GM18868 (cell line): Measurements from ENCODE around the gene IPCEF1.
A peak's percentile ranks its signal among the peaks of the same experiment; 100 is the strongest.
"Not testable (repeated sequence)": the region's sequence is repeated elsewhere in the genome, so short reads cannot be mapped to it uniquely, and the experiment has no call there.

Experiments
- ATAC-seq: cut with Tn5 transposase; IDR thresholded peaks from one replicate; pipeline ENCODE4 v1.9.1; 2021; ENCODE audit warnings: mild to moderate bottlenecking, moderate library complexity; ENCODE audit not compliant: unreplicated experiment

The IPCEF1 gene

DNA sequence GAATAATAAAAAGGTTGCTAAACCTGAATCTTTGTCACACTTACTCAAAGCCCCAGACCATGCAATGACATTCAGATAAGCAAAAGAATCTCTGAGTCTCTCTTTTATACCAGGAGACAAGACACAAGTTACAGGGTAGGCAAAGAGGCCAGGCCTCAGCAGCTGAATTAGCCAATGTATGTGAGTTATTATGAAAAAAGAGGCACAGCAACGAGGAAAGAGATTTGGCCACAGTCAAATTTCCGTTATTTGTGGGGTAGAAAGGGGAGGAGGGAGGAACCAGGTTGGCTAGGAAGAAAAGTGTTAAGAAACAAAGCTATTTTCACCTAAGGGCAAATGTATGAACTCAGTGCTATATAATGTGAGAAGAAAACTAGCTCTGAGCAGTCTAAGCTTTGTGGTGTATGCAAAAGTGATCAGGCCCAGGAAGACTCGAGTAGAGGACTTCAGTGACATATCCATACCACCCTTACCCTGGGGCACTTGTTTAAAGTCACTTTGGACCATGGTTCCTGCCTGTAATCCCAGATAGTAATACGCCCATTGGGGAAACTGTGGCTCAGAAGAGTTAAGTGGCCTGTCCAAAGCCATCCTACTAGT lies 19.1 kb downstream of the IPCEF1 start:
- ATAC-seq: no peak

DNA sequence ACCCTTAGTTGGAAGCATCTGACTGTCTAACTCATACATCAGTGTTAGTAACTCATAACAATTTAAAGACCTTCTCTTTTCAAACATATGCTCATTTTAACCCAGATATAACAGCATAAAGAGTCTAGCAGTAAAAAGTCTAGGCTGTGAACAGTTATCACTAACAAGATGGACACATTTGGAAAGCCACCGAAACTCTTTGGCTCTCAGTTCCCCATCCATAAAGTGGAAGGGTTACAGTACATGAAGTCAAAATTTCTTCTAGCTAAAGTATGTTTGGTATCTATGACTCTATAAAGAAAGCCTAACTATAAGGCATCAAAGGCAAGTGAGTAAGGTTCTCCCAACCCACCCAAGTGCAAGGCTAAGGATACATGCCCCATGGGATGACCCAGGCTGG lies 22.5 kb downstream of the IPCEF1 start:
- ATAC-seq: peak; percentile 68

DNA sequence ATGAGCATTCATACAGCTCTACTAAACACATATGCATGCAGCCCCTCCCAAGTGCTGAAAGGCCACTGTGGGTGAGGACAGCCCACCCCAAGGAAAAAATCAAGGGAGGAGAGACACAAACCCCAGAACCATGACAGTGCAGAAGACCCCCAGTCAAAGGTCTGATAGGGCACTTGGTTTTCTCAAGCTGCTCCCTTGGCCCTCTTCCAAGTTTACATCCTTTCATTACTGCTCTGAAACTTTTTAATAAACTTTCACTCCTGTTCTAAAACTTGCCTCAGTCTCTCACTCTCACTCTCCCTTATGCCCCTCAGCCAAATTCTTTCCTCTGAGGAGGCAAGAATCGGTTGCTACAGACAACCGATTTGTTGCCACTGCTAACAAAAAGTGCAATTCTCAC lies 24.9 kb downstream of the IPCEF1 start:
- ATAC-seq: no peak

- ATAC-seq: no peak
These were observed 27.0 kb downstream of the IPCEF1 start for GRCh38 chr6:154329350-154330170.

GRCh38 chr6:154327313-154327712 lies 29.3 kb downstream of the IPCEF1 start:
- not testable (repeated sequence) for ATAC-seq

DNA sequence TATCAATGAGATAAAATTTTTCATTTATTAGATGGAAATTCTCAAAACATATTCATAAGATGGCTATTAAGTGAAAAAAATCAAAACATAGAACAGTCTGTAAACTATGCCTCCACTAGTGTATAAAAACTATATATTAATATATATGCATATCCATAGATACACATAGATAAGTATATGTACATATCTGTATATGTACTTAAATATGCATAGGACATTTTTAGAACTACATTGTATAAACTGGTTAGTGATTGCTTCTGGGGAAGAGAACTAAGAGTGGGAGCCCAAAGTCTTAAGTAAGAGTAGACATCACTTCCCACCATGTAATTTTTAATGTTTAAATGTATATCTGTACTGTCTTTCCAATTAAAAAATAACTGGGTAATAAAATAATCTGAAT lies 31.5 kb downstream of the IPCEF1 start:
- no peak for ATAC-seq

- ATAC-seq: no peak
These were observed 36.4 kb downstream of the IPCEF1 start for GRCh38 chr6:154320181-154320580.

- ATAC-seq: no peak
These were observed 37.3 kb downstream of the IPCEF1 start for GRCh38 chr6:154319231-154319858.

DNA sequence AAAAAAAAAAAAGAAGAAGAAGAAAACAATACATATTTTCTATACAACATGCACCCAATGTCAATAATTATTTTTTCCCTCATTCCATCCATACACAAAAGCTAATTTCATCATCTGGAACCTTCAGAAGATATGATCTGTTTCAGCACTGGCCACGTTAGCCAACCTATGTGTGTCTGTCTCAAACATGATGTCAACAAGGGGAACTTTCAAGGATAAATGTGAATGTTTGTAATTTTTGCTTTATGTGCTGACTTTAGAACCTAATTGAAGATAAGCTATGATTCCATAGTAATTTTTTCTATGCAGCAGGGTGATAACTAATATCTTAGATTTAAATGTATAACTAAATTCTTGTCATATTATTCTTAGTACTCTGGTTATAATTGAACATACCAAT lies 37.9 kb downstream of the IPCEF1 start:
- no peak for ATAC-seq

DNA sequence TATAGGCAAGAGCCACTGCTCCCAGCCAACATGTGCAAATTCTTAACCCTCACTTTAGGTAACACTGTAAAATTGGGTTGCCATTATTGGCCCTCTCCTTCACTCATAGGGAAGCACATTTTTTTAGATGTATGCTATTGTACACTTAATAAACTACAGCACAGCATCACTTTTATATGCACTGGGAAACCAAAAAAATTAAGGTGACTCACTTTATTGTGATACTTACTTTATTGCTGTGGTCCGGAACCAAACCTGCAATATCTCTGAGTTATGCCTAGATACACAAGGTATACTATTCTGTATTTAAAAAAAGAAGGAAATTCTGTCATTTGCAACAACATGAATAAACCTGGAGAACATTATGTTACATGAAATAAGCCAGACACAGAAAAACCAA lies 40.5 kb downstream of the IPCEF1 start:
- no peak for ATAC-seq

DNA sequence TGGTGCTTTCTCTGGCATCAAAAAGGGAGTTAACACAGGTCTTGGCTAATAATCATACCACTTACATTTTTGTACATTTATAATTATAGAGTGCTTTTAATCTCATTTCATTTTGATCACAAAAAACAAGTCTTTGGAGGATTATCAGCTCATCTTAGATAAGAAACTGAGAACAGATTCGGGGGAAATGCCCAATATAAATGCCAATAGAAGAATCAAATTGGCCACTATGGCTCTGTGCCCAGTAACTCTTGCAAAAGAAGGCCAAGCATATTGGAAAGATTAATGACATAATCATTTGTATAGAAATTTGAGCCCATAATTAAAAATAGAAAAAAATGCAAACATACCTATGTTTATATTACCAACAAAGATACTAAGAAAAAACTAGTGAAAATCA lies 42.5 kb downstream of the IPCEF1 start:
- no peak for ATAC-seq

GRCh38 chr6:154308986-154309385 lies 47.6 kb downstream of the IPCEF1 start:
- ATAC-seq: no peak

DNA sequence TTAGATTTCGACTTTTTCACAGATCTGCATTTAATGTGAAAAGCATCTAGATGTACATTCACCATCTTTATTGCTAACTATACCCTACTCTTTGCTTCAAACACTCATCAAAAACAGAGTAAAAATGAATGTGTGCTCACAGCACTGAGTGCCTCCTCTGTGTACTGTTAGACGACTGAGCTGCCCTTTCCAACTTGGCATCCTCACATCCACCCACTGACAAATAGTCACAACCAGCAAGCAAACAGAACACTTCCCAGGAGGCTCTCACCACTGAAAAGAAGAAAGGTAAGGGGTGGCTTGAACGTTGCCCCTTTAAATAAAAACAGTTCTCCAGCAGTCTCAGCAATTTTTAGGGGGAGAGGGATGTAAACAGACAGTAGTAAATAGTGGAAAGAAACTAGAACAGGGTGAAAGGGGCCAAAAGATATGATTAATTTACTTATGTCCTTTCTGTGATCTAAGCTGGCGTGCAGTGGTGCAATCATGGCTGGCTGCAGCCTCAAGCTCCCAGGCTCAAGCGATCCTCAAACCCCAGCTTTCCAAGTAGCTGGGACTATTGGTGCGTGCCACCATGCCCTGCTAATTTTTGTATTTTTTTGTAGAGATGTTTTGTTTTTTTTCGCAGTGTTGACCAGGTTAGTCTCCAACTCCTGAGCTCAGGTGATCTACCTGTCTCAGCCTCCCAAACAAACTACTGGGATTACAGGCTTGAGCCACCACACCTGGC lies 48.7 kb downstream of the IPCEF1 start:
- ATAC-seq: no peak

DNA sequence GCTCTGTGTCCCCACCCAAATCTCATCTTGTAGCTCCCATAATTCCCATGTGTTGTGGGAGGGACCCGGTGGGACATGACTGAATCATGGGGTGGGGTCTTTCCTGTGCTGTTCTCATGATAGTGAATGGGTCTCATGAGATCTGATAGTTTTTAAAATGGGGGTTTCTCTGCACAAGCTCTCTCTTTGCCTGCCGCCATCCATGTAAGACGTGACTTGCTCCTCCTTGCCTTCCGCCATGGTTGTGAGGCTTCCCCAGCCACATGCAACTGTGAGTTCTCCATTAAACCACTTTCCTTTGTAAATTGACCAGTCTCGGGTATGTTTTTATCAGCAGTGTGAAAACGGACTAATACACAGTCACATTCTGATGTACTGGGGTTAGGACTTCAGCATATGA lies 49.5 kb downstream of the IPCEF1 start:
- ATAC-seq: not testable (repeated sequence)

DNA sequence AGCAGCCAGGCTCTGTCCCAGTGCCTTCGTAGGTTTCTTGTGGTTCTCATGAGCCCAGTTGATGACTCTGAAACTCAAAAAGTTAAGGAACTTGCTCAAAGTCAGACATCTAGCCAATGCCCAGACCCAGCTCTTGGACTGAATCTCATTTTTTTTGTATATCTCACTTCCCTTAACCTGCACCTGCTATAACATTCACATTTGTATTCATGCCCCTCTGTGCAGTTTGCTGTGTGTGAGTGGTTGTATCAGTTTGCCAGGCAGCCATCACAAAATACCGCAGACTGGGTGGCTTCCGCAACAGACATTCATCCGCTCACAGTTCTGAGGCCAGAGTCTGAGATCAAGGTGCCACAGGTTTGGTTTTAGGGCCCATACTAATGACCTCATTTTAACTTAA lies 49.9 kb downstream of the IPCEF1 start:
- ATAC-seq: peak; percentile 34

DNA sequence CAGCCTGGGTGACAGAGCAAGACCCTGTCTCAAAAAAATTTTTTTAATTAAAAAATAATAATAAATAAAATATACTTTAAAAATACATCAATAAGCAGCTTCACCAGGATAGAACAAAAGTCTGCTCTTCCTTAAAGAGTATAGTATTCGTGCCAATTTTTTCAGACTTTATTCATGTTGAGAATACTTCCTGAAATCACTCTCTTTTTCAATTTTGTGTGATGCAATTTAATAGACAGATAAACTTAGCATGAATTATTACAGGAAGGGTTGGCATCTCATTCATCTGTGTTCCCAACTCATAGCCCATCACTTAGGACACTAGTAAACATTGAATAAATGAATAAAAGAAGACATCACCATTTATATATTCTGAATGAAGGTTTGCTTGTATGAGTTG lies 52.4 kb downstream of the IPCEF1 start:
- no peak for ATAC-seq

DNA sequence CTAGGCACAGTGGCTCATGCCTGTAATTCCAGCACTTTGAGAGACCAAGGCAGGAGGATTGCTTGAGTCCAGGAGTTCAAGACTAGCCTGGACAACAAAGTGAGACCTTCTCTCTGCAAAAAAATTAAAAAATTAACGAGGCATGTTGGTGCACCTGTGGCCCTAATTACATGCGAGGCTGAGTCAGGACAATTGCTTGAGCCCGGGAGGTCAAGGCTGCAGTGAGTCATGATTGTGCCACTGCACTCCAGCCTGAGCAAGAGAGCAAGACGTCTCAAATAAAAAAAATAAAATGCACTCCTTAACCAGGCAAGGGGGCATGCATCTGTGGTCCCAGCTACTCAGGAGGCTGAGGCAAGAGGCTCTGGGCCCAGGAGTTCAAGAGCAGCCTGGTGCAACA lies 53.0 kb downstream of the IPCEF1 start:
- ATAC-seq: not testable (repeated sequence)

DNA sequence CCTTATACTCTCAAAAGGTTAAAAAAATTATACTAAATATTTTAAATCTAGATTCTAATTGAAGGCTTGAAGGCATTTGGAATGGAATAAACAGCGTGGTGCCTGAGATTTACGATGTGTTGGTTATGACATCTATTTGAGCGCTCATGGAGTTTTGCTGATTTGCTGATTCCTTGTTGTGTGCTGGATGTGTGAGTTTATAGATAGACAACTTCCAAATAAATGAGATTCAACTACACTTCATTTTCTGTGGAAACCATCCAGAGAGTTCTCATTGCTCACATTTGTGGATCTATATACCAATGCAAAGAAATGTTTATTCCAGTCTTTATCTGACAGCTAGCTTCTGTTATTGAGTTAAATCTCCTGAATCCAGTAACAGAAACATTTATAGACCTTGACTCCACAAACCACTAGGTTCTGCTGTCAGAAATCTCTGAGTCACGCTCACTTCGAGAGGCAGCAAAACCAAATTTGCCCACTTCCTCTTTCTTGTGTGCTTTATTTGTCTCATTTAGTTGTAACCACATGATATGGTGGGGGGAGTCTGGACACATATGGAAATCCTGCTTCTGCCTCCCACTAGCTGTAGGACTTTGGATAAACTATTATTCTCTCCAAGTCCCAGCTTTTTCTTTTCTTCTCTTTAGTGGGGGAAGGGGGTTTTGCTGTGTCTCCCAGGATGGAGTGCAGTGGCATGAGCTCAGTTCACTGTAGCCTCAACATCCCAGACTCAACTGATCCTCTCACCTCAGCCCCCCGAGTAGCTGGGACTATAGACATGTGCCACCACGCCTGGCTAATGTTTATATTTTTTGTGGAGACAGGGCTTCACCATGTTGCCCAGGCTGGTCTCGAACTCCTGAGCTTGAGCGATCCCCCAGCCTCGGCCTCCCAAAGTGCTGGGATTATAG lies 54.5 kb downstream of the IPCEF1 start:
- ATAC-seq: peak; percentile 90

DNA sequence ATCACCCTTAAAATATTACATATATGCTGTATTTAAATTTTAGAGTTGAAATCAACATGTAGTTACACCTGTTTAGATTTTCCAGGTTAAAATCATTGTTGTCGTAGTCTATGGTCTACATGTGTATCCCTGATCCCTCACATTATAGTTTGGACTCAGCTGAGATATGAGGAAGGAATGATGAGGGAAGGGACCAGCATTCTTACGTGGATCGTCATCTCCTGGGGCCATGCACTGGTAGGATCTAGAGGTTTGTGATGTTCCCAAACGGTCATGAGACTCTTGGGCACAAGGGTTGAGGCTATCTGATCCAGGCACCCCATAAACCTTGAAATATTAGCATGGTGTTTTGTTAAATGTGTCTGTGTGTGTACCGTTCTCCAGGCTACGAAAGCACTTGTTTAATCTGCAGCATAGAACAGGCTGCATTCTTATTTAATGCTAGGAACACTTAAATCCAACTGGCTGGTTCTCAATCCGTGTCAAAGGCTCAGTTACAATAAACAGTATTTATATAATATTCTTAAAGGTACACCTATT lies 55.4 kb downstream of the IPCEF1 start:
- no peak for ATAC-seq

GRCh38 chr6:154298297-154298696 lies 58.3 kb downstream of the IPCEF1 start:
- peak; percentile 65 for ATAC-seq
